GM06990 (cell line): ENCODE results near the gene ADARB2.

ENCODE experiments used
- DNase-seq: peaks from one replicate; pipeline ENCODE4 v3.0.0-alpha.2; 2011; ENCODE audit not compliant: insufficient read length; ENCODE audit errors: extremely low read depth
- H3K27me3 ChIP-seq: replicated peaks from 2 replicates; pipeline ENCODE4 v1.6.0; 2011; ENCODE audit warnings: low read length; ENCODE audit not compliant: control insufficient read depth, insufficient read depth
- H3K36me3 ChIP-seq: 2 replicates; pipeline ENCODE4 v1.5.1; 2011; ENCODE audit warnings: low read length; ENCODE audit not compliant: control insufficient read depth, insufficient read depth
- H3K4me3 ChIP-seq: replicated peaks from 2 replicates; pipeline ENCODE4 v1.5.1; 2011; ENCODE audit warnings: low read depth, mild to moderate bottlenecking, control low read depth, low read length
- TF ChIP-seq, protein P1 (sequence below): IDR thresholded peaks from 2 replicates; pipeline ENCODE4 v1.5.1; 2011; ENCODE audit warnings: low read length, control low read depth, mild to moderate bottlenecking, inconsistent platforms; ENCODE audit not compliant: insufficient read depth, poor library complexity, severe bottlenecking

ADARB2 gene

GRCh38 chr10:1486841-1487687 lies 250.3 kb downstream of the ADARB2 start:
- Histone ChIP-seq H3K4me3 (no peak overlapping the region), H3K36me3 (no peaks in the 10 kb centered on the region), H3K27me3 (no peaks in the 10 kb centered on the region)
- no peak for DNase-seq
- TF ChIP-seq, protein P1, sequence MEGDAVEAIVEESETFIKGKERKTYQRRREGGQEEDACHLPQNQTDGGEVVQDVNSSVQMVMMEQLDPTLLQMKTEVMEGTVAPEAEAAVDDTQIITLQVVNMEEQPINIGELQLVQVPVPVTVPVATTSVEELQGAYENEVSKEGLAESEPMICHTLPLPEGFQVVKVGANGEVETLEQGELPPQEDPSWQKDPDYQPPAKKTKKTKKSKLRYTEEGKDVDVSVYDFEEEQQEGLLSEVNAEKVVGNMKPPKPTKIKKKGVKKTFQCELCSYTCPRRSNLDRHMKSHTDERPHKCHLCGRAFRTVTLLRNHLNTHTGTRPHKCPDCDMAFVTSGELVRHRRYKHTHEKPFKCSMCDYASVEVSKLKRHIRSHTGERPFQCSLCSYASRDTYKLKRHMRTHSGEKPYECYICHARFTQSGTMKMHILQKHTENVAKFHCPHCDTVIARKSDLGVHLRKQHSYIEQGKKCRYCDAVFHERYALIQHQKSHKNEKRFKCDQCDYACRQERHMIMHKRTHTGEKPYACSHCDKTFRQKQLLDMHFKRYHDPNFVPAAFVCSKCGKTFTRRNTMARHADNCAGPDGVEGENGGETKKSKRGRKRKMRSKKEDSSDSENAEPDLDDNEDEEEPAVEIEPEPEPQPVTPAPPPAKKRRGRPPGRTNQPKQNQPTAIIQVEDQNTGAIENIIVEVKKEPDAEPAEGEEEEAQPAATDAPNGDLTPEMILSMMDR: no peak

DNA sequence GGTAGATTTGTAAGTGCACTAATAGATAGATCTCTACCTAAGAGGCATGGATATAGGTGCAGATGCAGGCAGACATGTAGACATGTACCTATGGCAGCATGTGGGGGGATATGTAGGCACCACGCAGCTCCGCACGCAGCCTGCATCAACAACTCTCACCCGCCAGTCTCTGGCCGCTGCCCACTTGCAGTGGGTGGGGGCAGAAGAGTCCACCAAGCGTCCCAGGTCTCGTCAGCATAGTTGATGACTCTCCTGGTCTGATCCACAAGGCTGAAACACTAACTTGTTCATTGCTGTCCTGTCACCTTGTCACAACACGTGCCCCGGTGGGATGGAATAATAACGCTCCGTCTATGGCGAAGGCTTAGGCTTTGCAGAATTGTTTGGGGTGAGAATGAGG lies 252.0 kb downstream of the ADARB2 start:
- TF ChIP-seq, protein P1: no peak
- H3K36me3 ChIP-seq: no peaks in the 10 kb centered on the region
- no peak overlapping the region for H3K4me3 ChIP-seq

GRCh38 chr10:1483826-1484225 lies 253.5 kb downstream of the ADARB2 start:
- Histone ChIP-seq H3K27me3 (no peaks in the 10 kb centered on the region), H3K4me3 (no peak overlapping the region), H3K36me3 (no peaks in the 10 kb centered on the region)
- TF ChIP-seq, protein P1: no peak
- no peak for DNase-seq

More for the DNA sequence above, 252.0 kb downstream of the ADARB2 start:
- no peaks in the 10 kb centered on the region for H3K27me3 ChIP-seq
- no peak for DNase-seq

DNA sequence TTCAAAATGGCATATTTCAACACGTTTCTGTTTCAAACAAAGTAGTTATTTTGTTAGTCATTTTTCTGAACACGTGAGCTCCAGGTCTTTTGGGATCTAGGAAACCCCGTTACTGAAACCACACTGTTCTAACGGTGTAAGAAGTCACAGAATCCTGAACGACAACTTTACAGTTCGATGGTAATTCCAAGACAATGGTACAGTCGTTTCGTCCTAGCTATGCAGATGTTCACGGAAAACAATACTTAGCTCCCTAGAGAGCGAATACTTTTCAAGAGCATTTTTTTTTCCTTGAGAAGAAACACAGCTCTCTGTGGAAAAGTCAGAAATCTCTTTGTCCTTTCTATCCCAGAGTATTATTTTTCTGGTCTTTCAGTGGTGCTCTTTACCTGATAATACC lies 254.1 kb downstream of the ADARB2 start:
- Histone ChIP-seq H3K36me3 (no peaks in the 10 kb centered on the region), H3K27me3 (no peaks in the 10 kb centered on the region), H3K4me3 (peak overlapping the region; percentile 4)
- DNase-seq: no peak
- TF ChIP-seq, protein P1: no peak

DNA sequence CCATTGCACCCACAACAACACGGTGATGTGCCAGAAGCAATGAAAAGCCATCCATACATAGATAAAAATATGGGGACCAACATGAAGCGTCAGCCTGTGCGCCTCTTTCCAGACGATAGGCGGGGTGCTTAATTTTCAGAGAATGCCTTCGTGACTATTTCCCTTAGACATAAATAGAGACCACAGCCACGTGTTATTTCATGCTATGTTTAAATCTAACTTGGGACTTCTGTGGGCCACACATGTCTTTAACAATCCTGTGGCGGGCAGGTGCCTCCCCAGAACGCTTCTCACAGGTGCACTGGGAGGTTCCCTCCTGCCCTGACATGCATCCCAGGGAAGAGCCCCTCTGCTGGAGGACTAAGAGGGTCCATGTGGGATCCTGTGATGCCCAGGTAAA lies 259.7 kb downstream of the ADARB2 start:
- TF ChIP-seq, protein P1: no peak
- Histone ChIP-seq H3K27me3 (no peaks in the 10 kb centered on the region), H3K4me3 (no peak overlapping the region), H3K36me3 (no peaks in the 10 kb centered on the region)
- no peak for DNase-seq
